Measurements from ENCODE around the gene ST6GALNAC4. TPM values are rescaled to one million over a fixed set of nuclear protein-coding genes. Genes with fewer than 3 reads are reported as not detected.

ST6GALNAC4 gene
- total and polyA plus RNA-seq, 9 of the 15 experiments (the other 6 are each of a cell fraction or from before 2014, with no cell fraction given): 2.6 to 43.1 (median 15.4) TPM

GRCh38 chr9:127930231-127931091, 13.6 kb upstream of the ST6GALNAC4 start, which contains the start of gene PIP5KL1 (continued):
- TF ChIP-seq E2F6 (IDR thresholded peaks at IDR 0.05; ENCODE audit: borderline replicate concordance in 1 of 2, extremely low read depth in 1 of 2, insufficient read depth in 1 of 2, insufficient read length in 1 of 2, low read depth in 1 of 2, low read length in 1 of 2, poor library complexity in 1 of 2, severe bottlenecking in 1 of 2) (peak in 1 of 2 experiments; percentile 67), STAG1 (CRISPR knock-in tag; IDR thresholded peaks at IDR 0.05; ENCODE audit: borderline replicate concordance) (no peak), GTF2A2 (tag; IDR thresholded peaks at IDR 0.05) (no peak), E2F8 (IDR thresholded peaks at IDR 0.05; ENCODE audit: low read depth, partially characterized antibody) (no peak), DLX4 (CRISPR knock-in tag; IDR thresholded peaks at IDR 0.05) (no peak), ZNF347 (CRISPR knock-in tag; IDR thresholded peaks at IDR 0.05; ENCODE audit: low read depth) (no peak), ZC3H4 (CRISPR knock-in tag; IDR thresholded peaks at IDR 0.05; ENCODE audit: borderline replicate concordance) (no peak), KDM5B (IDR thresholded peaks at IDR 0.05; ENCODE audit: insufficient replicate concordance, low read depth, low read length) (peak; percentile 21), MGA (IDR thresholded peaks at IDR 0.05) (no peak)
